RWPE1 (cell line): Measurements from ENCODE around the gene RDH12.

Source experiments
- CTCF ChIA-PET: fragments of 350-600 bp; sonication (Branson Sonifier 250); formaldehyde crosslinking; extraction: SDS; loops from one replicate; lab custom pipeline; 2021; lab: Yijun Ruan, JAX
- POLR2A ChIA-PET: fragments of 400-600 bp; formaldehyde crosslinking; extraction: SDS; loops from one replicate; lab custom pipeline; 2020; ENCODE audit warnings: antibody characterized with exemption; ENCODE audit not compliant: low non-redundant PET; lab: Yijun Ruan, JAX
- DNase-seq: peaks from one replicate; pipeline ENCODE4 v3.0.0; 2012; ENCODE audit warnings: low spot score
- H3K27ac ChIP-seq: fragments of 450-650 bp; 2 replicates; pipeline ENCODE4 v1.5.1; 2017
- CTCF ChIP-seq: fragments of 450-650 bp; conservative IDR thresholded peaks from 2 replicates; pipeline ENCODE4 v1.5.1; 2017; ENCODE audit warnings: low read depth, mild to moderate bottlenecking

RDH12 gene

GRCh38 chr14:67668559-67668958 is 33.1 kb upstream of the RDH12 start:
- CTCF ChIA-PET: interaction anchor here (0.5 to 2.9 kb wide), 4 partner anchors 45 to 107 kb away, joined by 3 to 28 read pairs (median 4); partner anchors contain the start of gene ARG2
- no peak for TF ChIP-seq CTCF
- DNase-seq: no peak
- H3K27ac ChIP-seq: no peak overlapping the region
- POLR2A ChIA-PET: no interaction called here

GRCh38 chr14:67673451-67673850 is 28.2 kb upstream of the RDH12 start:
- H3K27ac ChIP-seq: no peak overlapping the region
- no peak for TF ChIP-seq CTCF
- DNase-seq: no peak
- ChIA-PET POLR2A (interaction anchor here (0.9 kb wide), 1 partner anchor 10 kb away, joined by 3 read pairs; no protein-coding TSS in a partner anchor), CTCF (interaction anchor here (0.8 to 1.5 kb wide), 3 partner anchors 31 to 84 kb away, joined by 3 to 7 read pairs (median 4); no protein-coding TSS in a partner anchor)

GRCh38 chr14:67674139-67674479 is 27.6 kb upstream of the RDH12 start:
- ChIA-PET POLR2A (interaction anchor here (0.9 kb wide), 1 partner anchor 10 kb away, joined by 3 read pairs; no protein-coding TSS in a partner anchor), CTCF (interaction anchor here (0.8 to 1.5 kb wide), 4 partner anchors 29 to 84 kb away, joined by 3 to 7 read pairs (median 4); no protein-coding TSS in a partner anchor)
- peak overlapping the region; percentile 87 for H3K27ac ChIP-seq
- no peak for TF ChIP-seq CTCF
- peak; percentile 61 for DNase-seq

- POLR2A ChIA-PET: no interaction called here
- H3K27ac ChIP-seq: peak within 1 kb of the TSS; percentile 87
- DNase-seq: peak; percentile 69
- CTCF ChIA-PET: interaction anchor here (0.6 to 1.5 kb wide), 7 partner anchors 29 to 85 kb away, joined by 3 to 7 read pairs (median 3); no protein-coding TSS in a partner anchor
- TF ChIP-seq CTCF: no peak
Observed at GRCh38 chr14:67674480-67675218, 27.0 kb upstream of the RDH12 start, which contains the start of gene VTI1B. VTI1B (minus strand) TSS chr14:67674632; CDS start chr14:67674489, 143 bp downstream.

- peak overlapping the region; percentile 87 for H3K27ac ChIP-seq
- ChIA-PET POLR2A (no interaction called here), CTCF (interaction anchor here (0.8 to 1.0 kb wide), 2 partner anchors 35 to 57 kb away, joined by 3 read pairs; no protein-coding TSS in a partner anchor)
- TF ChIP-seq CTCF: no peak
- no peak for DNase-seq
Observed at GRCh38 chr14:67675219-67675582, 26.5 kb upstream of the RDH12 start.

GRCh38 chr14:67679006-67679405 is 22.7 kb upstream of the RDH12 start:
- POLR2A ChIA-PET: no interaction called here
- no peak for TF ChIP-seq CTCF
- CTCF ChIA-PET: interaction anchor here (1.2 kb wide), 1 partner anchor 25 kb away, joined by 3 read pairs; no protein-coding TSS in a partner anchor
- no peak overlapping the region for H3K27ac ChIP-seq
- no peak for DNase-seq
